Testis (tissue), 3 donors: ENCODE measurements around the gene INPP5F. TPM values are rescaled to one million over a fixed set of nuclear protein-coding genes. Genes with fewer than 3 reads are reported as not detected.

Source experiments
- DNase-seq: peaks from one replicate; pipeline ENCODE4 v3.0.0-alpha.2; 2019
- H3K27ac ChIP-seq, 2 donors: fragments of 200-600 bp; sonication (generic); one replicate each; pipeline ENCODE4 v1.5.1; 2019
- H3K27me3 ChIP-seq: fragments of 200-600 bp; sonication (generic); one replicate; pipeline ENCODE4 v1.5.1; 2019
- H3K36me3 ChIP-seq: fragments of 200-600 bp; sonication (generic); one replicate; pipeline ENCODE4 v1.5.1; 2017; ENCODE audit warnings: low read depth; ENCODE audit errors: missing control alignments
- H3K4me1 ChIP-seq: fragments of 200-600 bp; sonication (generic); one replicate; pipeline ENCODE4 v1.5.1; 2019
- H3K4me3 ChIP-seq, 2 donors: fragments of 200-600 bp; sonication (generic); one replicate each; pipeline ENCODE4 v1.5.1; 2017 to 2019
- H3K9me3 ChIP-seq: fragments of 200-600 bp; sonication (generic); one replicate; pipeline ENCODE4 v1.5.1; 2017
- CTCF ChIP-seq, 3 experiments: fragments of 450-650 bp in 2 of 3; fragments of 200-600 bp in 1 of 3; sonication (generic) in 1 of 3; IDR thresholded peaks; one replicate each; pipeline ENCODE4 v1.5.1; 2016 to 2019; ENCODE audit warnings: antibody characterized with exemption in 3 of 3, mild to moderate bottlenecking in 2 of 3, moderate library complexity in 1 of 3
- POLR2A ChIP-seq: fragments of 450-650 bp; IDR thresholded peaks from one replicate; pipeline ENCODE4 v1.6.1; 2017; ENCODE audit warnings: antibody characterized with exemption, mild to moderate bottlenecking, moderate library complexity
- WGBS, 2 donors: methylation state at CpG; one replicate each; pipeline ENCODE4 v1.1.5; 2018; 5-methylcytosine and 5-hydroxymethylcytosine counted together
- intact Hi-C: fragments of 100-400 bp; cut with DNase I; formaldehyde crosslinking; loops from one replicate; pipeline ENCODE4 v1.15.1; 2023; ENCODE audit warnings: low total_unique reads
- polyA plus RNA-seq: library from polyadenylated mRNA; stranded (reverse); fragments of 350-450 nt; fragmentation: Illumina TruSeq; extraction: RNeasy Lipid Tissue Mini Kit (QIAGEN cat#74804); gene quantifications from one replicate; pipeline ENCODE4 v1.2.3, GENCODE V29; 2014; ENCODE audit warnings: low read depth, low replicate concordance; ENCODE audit not compliant: insufficient read depth
- total RNA-seq, 2 donors: library from RNA; depleted of rRNA; stranded (reverse); fragments of >200 nt; gene quantifications; one replicate each; pipeline ENCODE4 v1.2.3, GENCODE V29; 2016

The INPP5F gene
- total and polyA plus RNA-seq, 3 donors from 2014 or later, result 19.0 to 23.8 (median 21.9) TPM

DNA sequence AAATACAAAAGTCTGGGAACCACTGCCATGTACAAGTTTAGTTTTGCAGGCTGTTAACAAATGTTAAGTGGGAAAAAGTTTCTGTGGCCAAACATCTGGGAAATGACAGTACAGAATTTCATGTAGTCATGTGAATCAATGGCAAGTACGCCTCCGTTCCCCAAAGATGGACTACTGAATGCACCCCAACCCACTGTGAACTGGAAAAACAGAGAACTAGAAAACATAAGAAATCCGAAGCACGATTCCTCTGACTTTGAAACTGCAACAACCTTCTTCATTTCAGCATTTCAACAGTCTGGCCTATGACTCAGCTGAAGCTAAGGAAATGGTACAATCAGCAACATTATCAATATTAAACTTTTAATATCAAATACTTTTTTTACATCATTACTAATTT is 105.0 kb downstream of the INPP5F start:
- no peaks in the 10 kb centered on the region for H3K27me3 ChIP-seq
- H3K36me3 ChIP-seq, result no peaks in the 10 kb centered on the region
- H3K4me3 ChIP-seq, result no peak overlapping the region
- no peaks in the 10 kb centered on the region for H3K9me3 ChIP-seq
- no peaks in the 10 kb centered on the region for H3K4me1 ChIP-seq
- intact Hi-C loops, result no loop called here
- no peak for DNase-seq
- WGBS, 2 donors, result 87 to 93% methylated on average over 4 of the region's 4 CpGs
- no peak for TF ChIP-seq POLR2A
- no peak for TF ChIP-seq CTCF (IDR thresholded peaks at IDR 0.05)
- H3K27ac ChIP-seq, result no peak overlapping the region

DNA sequence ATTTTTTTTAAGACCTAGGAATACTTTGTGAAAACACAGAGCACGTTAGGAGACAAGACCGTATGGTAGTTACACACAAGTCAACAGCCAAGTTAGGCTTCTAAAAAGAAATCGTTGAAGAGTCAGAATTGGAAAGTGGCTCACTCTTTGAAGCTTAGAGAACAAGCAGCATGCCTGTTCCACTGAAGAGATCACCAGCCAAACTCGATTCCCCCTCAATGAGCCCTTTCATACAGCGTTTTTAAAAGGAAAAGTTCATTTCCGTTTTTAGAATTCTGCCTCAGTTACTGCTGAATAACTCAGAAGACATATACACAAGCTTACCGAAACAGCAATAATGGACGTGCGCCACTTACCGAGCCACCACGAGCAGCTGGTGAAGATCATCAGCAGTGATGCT is 105.8 kb downstream of the INPP5F start:
- no peak overlapping the region for H3K4me3 ChIP-seq
- no peaks in the 10 kb centered on the region for H3K9me3 ChIP-seq
- no peak for TF ChIP-seq CTCF (IDR thresholded peaks at IDR 0.05)
- intact Hi-C loops, result no loop called here
- H3K27ac ChIP-seq, result no peak overlapping the region
- no peak for DNase-seq
- H3K4me1 ChIP-seq, result no peaks in the 10 kb centered on the region
- WGBS, 2 donors, result 86% methylated on average over 11 of the region's 11 CpGs
- no peaks in the 10 kb centered on the region for H3K36me3 ChIP-seq
- no peaks in the 10 kb centered on the region for H3K27me3 ChIP-seq

DNA sequence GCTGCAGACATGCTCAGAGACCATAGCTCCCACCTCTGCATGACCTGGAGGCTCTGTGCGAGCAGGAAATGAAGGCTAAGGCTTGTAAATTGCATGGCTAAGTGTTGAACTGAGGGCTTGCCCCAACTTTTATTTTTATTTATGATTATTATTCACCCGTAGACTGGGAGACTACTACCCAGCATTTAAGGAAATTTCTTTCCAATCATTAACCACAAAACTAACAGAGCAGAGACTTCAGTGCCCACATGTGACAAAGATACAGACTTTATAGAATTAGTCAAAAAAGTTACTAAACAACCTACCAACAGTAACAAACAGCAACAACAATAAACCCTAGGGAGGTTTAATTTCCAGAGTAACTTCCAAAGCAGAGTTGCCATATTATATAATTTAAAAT is 107.1 kb downstream of the INPP5F start:
- H3K36me3 ChIP-seq, result no peaks in the 10 kb centered on the region
- intact Hi-C loops, result no loop called here
- no peak overlapping the region for H3K4me3 ChIP-seq
- DNase-seq, result no peak
- H3K27me3 ChIP-seq, result no peaks in the 10 kb centered on the region
- H3K4me1 ChIP-seq, result no peaks in the 10 kb centered on the region
- H3K27ac ChIP-seq, result no peak overlapping the region
- no peaks in the 10 kb centered on the region for H3K9me3 ChIP-seq
- 91 to 94% methylated on average over 2 of the region's 2 CpGs for WGBS, 2 donors
- TF ChIP-seq POLR2A (no peak), CTCF (IDR thresholded peaks at IDR 0.05) (no peak)

DNA sequence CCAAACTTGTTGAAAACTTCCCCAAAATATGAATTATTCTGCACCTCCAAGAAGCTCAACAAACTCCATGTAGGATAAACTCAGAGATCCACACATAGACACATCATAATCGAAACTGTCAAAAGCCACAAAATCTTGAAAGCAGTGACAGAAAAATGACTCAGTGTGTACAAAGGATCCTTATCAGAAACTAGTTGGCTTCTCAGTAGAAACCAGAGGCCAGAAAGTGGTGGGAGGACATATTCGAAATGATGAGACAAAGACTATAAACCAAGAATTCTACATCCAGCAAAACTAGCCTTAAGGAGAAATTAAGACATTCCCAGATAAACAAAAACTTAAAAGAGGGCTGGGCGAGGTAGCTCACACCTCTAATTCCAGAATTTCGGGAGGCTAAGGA is 108.3 kb downstream of the INPP5F start:
- Histone ChIP-seq H3K4me3 (no peak overlapping the region), H3K27ac (no peak overlapping the region), H3K9me3 (no peaks in the 10 kb centered on the region), H3K27me3 (no peaks in the 10 kb centered on the region), H3K4me1 (no peaks in the 10 kb centered on the region), H3K36me3 (no peaks in the 10 kb centered on the region)
- no peak for TF ChIP-seq CTCF (IDR thresholded peaks at IDR 0.05)
- TF ChIP-seq POLR2A, result no peak
- intact Hi-C loops, result no loop called here
- no peak for DNase-seq
- WGBS, 2 donors, result 81 to 96% methylated on average over 4 of the region's 4 CpGs

DNA sequence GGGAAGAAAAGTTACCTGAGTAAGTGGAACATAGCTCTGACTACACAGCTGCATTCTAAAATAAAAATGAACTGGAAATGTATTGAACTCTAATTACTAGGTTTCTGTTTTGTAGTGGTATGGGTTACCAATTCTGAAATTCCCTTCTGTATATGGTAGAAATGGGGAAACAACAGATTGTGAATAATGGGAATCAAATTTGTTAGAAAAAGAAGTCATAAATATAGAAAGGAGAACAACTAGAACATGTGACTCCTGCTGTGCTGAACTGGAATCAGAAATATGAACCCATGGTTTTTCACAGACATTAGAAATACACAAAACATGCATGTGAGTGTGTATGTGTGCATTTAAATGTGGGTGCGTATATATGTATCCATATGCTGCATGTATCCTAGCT is 119.8 kb downstream of the INPP5F start:
- Histone ChIP-seq H3K4me1 (no peaks in the 10 kb centered on the region), H3K9me3 (no peaks in the 10 kb centered on the region), H3K27me3 (no peaks in the 10 kb centered on the region), H3K27ac (no peak overlapping the region), H3K4me3 (no peak overlapping the region), H3K36me3 (no peaks in the 10 kb centered on the region)
- no peak for DNase-seq
- intact Hi-C loops, result no loop called here
- 86 to 97% methylated on average over 1 of the region's 1 CpG for WGBS, 2 donors
- no peak for TF ChIP-seq CTCF (IDR thresholded peaks at IDR 0.05)
- no peak for TF ChIP-seq POLR2A
